Measurements from ENCODE around the gene ASB2.

- no peak for TF ChIP-seq EGR1 (IDR thresholded peaks at IDR 0.05; ENCODE audit: borderline replicate concordance, low read depth, low read length)
- no peak for TF ChIP-seq RFX5 (IDR thresholded peaks at IDR 0.05; ENCODE audit: borderline replicate concordance, low read depth, low read length)
- TF ChIP-seq CTCF (IDR thresholded peaks at IDR 0.05; ENCODE audit: control extremely low read depth in 1 of 3, insufficient read depth in 1 of 3, low read depth in 1 of 3, low read length in 3 of 3): no peak
- no peak for TF ChIP-seq BRCA1 (IDR thresholded peaks at IDR 0.05; ENCODE audit: low read depth, low read length)
- TF ChIP-seq RAD21 (IDR thresholded peaks at IDR 0.05 in 1 of 2, conservative IDR thresholded peaks at IDR 0.05 in 1 of 2; ENCODE audit: low read depth in 2 of 2, low read length in 2 of 2): no peak
- TF ChIP-seq YY1 (IDR thresholded peaks at IDR 0.05; ENCODE audit: low read depth, low read length): no peak
- no peak for TF ChIP-seq CBX5 (IDR thresholded peaks at IDR 0.05; ENCODE audit: low read depth, low read length)
- no peak for TF ChIP-seq POLR2A (IDR thresholded peaks at IDR 0.05; ENCODE audit: control extremely low read depth in 1 of 2, low read depth in 2 of 2, low read length in 2 of 2)
- TF ChIP-seq SP2 (IDR thresholded peaks at IDR 0.05; ENCODE audit: low read length): no peak
- TF ChIP-seq, protein P1, sequence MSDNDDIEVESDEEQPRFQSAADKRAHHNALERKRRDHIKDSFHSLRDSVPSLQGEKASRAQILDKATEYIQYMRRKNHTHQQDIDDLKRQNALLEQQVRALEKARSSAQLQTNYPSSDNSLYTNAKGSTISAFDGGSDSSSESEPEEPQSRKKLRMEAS (IDR thresholded peaks at IDR 0.05): no peak
These were observed 17.0 kb upstream of the ASB2 start for GRCh38 chr14:93993382-93993781.
